ENCODE data around the gene DMP1.

DNA sequence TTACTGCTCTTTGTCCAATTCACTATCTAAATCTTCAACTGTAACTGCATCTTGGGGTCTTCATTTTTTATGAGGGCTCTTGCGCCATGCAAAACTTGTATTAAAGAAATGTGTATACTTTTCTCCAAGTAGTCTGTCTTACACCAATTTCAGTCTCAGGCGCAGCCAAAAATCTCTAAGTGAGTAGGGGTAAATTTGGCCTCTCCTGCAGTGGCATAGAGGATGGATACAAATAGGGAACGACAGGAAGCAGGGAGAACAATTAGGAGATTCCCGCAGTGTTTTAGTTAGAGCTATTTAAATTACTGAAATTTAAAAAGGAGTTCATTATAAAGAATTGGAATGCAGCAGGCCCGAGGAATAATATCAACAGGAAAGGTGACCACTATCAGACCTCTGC is 30.2 kb downstream of the DMP1 start:
- TF ChIP-seq CTCF (IDR thresholded peaks at IDR 0.05), result no peak
- TF ChIP-seq POLR2A (IDR thresholded peaks at IDR 0.05), result no peak

All from testis (tissue), 2 donors.